NCI-H1105 (cell line): ENCODE results near the gene PPP4R3C.
"Not testable (repeated sequence)": the region's sequence is repeated elsewhere in the genome, so short reads cannot be mapped to it uniquely, and the experiment has no call there.

Experiments used
- DNase-seq: peaks from one replicate; lab custom pipeline; 2025; lab: John Stamatoyannopoulos, UW

The PPP4R3C gene

DNA sequence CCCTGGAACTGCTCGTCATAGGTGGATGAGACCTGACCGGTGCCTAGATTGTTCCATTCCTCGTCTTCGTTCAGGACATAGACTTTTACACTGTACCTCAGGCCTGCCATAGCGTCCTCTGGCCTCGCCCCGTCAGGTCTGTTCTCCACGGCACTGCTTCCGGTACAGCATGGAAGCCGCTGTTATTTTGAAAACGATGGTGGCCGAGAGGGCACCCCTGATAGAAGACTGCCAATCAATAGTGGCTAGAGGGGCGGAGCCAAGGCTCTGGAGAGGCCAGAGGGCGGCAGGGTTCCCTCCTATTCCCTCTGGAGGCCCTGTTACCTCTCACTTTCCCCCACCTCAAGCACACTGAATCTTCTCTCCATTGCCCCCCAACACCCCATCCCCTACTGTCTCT, at the start of gene PPP4R3C:
Gene PPP4R3C, minus strand, starts transcription at position 155 of the 400 bp plus-strand sequence. Its CDS starts 45 bp downstream, at position 110.
- DNase-seq, result no peak

DNA sequence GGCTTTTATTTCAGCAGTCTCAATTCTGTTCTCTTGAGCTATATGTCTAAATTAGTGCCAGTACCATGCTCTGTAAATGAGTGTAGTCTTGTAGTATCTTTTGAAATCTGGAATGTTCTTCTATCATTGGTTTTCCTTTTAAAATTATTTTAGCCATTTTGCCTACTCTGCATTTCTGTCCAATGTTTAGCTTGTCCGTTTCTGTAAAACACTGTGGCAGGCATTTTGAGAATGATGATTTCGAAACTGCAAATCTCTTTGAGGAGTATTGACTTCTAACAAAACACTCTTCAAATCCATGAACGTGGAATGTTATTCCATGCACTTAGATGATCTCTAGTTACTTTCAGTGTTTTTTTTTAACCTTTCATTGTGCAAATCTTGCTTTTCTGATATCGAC, 28.3 kb upstream of the PPP4R3C start:
- DNase-seq, result no peak

DNA sequence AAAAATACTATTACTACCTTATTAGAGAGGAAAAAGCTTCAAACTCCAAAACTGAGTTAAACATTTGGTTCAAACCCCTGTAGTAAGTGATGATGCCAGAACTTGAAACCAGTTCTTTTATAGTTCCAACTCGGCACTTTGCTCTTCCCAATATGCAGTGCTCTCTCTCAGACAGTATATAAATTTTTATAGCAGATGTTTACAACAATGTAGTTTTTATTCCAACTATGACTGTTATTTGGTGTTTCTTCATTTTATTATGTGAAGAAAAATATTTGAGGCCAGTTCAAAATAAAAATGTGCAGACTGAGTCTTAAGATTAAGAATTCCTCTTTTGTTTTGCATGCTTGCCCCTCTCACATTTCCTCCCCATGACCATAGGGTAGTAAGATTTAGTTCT, 2.9 kb upstream of the PPP4R3C start:
- no peak for DNase-seq

DNA sequence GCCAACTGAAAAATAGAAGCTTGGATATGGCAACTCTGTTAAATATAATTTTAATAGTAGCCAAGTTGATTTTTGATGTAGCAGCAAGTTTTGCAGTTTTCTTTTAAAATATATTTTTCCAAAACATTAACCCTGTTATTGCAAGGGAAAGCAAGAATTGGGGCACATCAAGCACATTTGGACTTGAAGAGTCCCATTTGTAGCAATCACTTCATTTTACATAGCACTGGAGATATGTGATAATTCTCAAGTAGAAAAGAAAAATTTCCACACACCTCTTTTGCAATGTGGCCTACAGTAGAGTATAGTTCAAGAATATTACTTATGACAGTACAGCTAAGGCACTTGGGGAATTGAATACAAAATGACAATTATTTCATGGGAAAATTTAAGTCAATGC, 1.9 kb upstream of the PPP4R3C start:
- no peak for DNase-seq

DNA sequence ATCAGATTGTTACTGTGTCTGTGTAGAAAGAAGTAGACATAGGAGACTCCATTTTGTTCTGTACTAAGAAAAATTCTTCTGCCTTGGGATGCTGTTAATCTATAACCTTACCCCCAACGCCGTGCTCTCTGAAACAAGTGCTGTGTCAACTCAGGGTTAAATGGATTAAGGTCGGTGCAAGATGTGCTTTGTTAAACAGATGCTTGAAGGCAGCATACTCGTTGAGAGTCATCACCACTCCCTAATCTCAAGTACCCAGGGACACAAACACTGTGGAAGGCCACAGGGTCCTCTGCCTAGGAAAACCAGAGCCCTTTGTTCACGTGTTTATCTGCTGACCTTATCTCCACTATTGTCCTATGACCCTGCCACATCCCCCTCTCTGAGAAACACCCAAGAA, 4.0 kb downstream of the PPP4R3C start:
- DNase-seq, result not testable (repeated sequence)

DNA sequence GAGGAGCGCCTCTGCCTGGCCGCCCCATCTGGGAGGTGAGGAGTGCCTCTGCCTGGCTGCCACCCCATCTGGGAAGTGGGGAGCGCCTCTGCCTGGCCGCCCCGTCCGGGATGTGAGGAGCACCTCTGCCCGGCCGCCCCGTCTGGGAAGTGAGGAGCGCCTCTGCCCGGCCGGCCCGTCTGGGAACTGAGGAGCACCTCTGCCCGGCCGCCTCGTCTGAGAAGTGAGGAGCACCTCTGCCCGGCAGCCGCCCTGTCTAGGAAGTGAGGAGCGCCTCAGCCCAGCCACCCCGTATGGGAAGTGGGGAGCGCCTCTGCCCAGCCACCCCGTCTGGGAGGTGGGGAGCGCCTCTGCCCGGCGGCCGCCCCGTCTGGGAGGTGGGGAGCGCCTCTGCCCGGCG, 4.6 kb downstream of the PPP4R3C start:
- DNase-seq, result not testable (repeated sequence)

DNA sequence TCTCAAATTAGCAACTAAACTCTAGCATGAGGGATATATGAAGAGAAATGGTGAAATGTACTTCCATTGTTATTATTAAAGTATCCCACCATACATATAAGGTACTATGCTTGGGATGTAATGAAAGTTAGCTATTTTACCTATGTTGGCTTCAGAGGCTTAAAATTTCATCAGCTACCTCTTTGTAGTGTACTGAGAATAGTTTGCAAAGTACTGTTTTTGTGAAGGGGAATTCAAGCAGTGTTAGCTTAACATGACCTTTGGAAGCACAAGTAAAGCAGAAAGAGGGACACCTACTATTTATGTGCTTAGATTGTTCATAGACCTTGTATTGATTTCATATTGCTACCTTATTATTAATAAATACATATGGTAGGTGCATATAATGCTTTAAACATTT, 11.8 kb downstream of the PPP4R3C start:
- no peak for DNase-seq

DNA sequence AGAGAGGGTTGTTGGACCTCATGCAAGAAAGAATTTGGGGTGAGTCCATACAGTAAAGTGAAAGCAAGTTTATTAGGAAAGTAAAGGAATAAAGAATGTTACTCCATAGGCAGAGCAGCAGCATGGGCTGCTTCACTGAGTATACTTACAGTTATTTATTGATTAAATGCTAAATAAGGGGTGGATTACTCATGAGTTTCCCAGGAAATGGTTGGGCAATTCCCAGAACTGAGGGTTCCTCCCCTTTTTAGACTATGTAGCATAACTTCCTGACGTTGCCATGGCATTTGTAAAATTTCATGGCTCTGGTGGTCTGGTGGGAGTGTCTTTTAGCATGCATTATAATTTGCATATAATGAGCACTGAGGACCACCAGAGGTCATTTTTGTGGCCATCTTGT, 16.7 kb downstream of the PPP4R3C start:
- no peak for DNase-seq

DNA sequence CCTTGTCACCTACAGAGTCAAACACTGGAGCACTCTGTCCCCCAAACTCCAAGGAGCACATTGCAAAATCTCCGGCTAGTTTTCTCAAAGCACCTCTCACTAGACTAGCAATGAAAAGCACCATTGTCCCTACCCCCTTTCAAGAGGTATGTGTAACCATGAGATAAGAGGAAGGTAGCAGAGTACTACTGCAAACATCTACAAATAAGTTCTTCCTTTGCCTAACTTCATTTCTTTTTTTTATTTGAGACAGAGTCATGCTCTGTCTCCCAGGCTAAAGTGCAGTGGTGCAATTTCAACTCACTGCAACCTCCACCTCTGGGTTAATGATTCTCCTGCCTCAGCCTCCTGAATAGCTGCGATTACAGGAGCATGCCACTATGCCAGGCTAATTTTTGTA, 17.7 kb downstream of the PPP4R3C start:
- no peak for DNase-seq

DNA sequence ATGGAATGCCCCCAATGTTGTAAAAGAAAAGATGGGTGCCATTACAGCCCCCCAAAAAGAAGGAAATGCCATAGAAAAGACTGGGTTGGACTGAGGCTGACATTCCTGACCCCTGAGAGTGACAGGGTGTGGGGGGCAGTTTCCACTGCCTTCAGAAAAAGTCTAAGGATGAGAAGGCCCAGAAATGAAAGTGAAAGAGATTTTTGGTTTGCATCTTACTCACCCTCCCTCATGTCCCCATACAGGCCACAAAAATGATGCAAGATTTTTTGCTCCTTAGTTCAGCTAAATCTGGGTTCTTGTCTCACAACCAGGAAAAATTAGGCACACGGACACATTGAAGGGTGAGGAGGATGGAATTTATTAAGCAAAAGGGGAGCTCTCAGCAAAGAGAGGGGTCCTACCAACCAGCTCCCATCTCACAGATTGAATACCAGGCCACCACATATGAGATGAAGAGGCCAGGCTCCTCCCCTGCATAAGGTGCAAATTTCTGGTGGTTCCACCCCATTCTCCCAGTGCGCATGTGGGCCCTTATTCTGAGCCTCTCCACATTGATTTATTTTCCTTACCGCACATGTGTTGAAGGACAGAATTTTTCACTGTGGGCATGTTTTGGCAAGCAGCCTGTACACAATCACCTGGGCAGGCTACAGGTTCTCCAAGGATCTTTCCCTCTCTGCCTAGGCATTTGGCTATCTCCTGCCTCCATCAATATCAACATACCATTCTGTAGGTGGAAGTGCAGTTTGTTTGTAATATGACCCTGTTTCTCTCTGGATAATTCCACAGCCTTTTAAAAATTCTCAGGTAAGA, 18.8 kb downstream of the PPP4R3C start:
- no peak for DNase-seq

DNA sequence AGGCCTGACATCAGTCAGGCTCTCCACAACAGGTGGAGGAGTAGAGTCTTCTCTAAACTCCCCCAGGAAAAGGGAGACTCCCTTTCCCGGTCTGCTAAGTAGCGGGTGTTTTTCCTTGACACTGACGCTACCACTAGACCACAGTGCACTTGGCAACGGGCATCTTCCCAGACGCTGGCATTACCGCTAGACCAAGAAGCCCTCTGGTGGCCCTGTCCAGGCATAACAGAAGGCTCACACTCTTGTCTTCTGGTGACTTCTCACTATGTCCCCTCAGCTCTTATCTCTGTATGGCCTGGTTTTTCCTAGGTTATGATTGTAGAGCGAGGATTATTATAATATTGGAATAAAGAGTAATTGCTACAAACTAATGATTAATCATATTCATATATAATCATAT, 20.7 kb downstream of the PPP4R3C start:
- DNase-seq, result not testable (repeated sequence)

DNA sequence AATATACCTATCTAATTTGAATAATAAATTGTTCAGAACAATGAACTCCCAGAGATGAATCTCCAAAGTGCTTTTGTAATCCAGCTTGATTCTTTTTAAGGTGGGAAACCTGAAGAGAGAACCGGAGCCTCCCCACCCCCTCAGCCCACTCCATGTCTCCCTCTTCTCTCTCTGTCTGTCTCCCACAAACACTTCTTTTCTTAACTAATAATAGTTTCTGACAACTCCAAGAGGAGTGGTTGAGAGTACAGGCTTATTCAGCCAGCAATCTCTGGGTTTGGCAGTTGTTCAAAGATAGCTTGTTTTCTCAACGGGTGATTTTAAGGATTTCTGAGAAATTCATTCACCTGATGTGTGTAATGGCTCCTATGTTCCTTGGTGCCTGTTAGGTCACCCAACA, 23.4 kb downstream of the PPP4R3C start:
- no peak for DNase-seq

DNA sequence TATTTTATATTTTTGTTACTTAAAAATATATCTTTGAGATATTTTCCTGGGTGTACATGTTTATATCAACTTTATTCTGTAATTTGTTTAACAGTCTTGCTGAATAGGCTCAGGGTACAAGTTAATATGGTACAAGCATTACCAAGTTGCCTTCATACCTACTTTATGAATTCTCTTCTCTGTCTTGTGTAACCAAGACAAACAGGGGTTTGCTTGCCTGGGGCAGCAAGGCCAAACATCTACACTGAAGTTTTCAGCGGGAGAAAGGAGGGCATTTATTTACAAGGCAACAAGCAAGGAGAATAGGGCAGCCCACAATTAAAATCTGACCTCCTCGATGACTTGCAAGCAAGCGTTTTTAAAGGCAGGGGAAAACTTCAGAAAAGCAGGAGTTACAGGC, 24.2 kb downstream of the PPP4R3C start:
- no peak for DNase-seq

DNA sequence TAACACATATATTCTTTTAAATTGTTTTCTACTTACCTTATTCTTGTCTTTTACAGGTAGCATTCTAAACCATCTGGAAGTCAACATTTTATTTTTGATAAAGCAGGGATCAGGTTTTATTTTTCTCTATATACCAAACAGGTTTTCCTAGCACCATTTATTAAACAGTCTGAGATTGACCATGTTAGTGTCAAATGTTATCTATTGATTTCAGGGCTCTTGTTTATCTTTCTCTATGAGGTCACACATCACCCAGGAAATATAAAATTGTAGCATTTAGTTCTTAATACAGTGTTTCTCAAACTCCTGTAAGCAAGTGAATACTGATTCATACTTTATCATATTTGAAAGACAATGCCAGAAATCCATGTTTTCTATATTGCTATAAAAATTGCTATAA, 28.1 kb downstream of the PPP4R3C start:
- DNase-seq, result no peak
